Endothelial cell of umbilical vein (primary cell): ENCODE data around the gene SERPINA3. TPM values are rescaled to one million over a fixed set of nuclear protein-coding genes. Genes with fewer than 3 reads are reported as not detected.
"Not testable (repeated sequence)": the region's sequence is repeated elsewhere in the genome, so short reads cannot be mapped to it uniquely, and the experiment has no call there.

Source experiments
- BruUV-seq: library from RNA; stranded (reverse); fragments of 400-500 nt; replicated peaks from 2 replicates; lab custom pipeline; 2021; lab: Mats Ljungman, UMichigan
- CTCF ChIA-PET: fragments of 300-600, 350-600 bp; sonication (Branson Sonifier 250); formaldehyde crosslinking; loops from one replicate; lab custom pipeline; 2021; ENCODE audit warnings: antibody characterized with exemption, inconsistent platforms; lab: Charles Lee
- POLR2A ChIA-PET: fragments of 300-600, 350-600 bp; sonication (Branson Sonifier 250); formaldehyde crosslinking; loops from one replicate; lab custom pipeline; 2021; ENCODE audit warnings: antibody characterized with exemption, inconsistent platforms; lab: Charles Lee
- DNase-seq: peaks from one replicate; pipeline ENCODE4 v3.0.0-alpha.2; 2011; ENCODE audit warnings: low read depth, low spot score
- FAIRE-seq: peaks from 2 replicates; lab custom pipeline; 2011; peaks lifted over from hg19 to GRCh38; lab: Jason Lieb, UNC
- H2AFZ ChIP-seq: 2 replicates; pipeline ENCODE4 v1.6.0; 2012; ENCODE audit warnings: low read depth, low read length, control low read depth, inconsistent platforms
- H3K27ac ChIP-seq: 2 replicates; pipeline ENCODE4 v1.5.1; 2011; ENCODE audit warnings: low read depth, mild to moderate bottlenecking, control low read depth, low read length, moderate library complexity; ENCODE audit not compliant: insufficient read depth
- H3K27me3 ChIP-seq, 2 experiments: 2 replicates each; pipeline versions ENCODE4 v1.6.0 to v1.6.1; 2011; ENCODE audit warnings: low read length in 2 of 2, mixed read lengths in 1 of 2; ENCODE audit not compliant: control insufficient read depth in 2 of 2, insufficient read depth in 2 of 2
- H3K36me3 ChIP-seq, 2 experiments: 2 replicates in 1 of 2; 3 replicates in 1 of 2; pipeline ENCODE4 v1.5.1; 2011; ENCODE audit warnings: low read length in 2 of 2, mild to moderate bottlenecking in 1 of 2, moderate library complexity in 1 of 2; ENCODE audit not compliant: control insufficient read depth in 2 of 2, insufficient read depth in 2 of 2; ENCODE audit errors: extremely low read depth in 1 of 2
- H3K4me1 ChIP-seq: 3 replicates; pipeline ENCODE4 v1.5.1; 2011; ENCODE audit warnings: mild to moderate bottlenecking, low read length; ENCODE audit not compliant: control insufficient read depth, insufficient read depth; ENCODE audit errors: extremely low read depth
- H3K4me2 ChIP-seq: 2 replicates; pipeline ENCODE4 v1.6.1; 2011; ENCODE audit warnings: low read length, control low read depth, mixed read lengths; ENCODE audit not compliant: insufficient read depth
- H3K4me3 ChIP-seq, 3 experiments: fragments of 200-600 bp in 1 of 3; sonication (generic), shearing (Covaris generic) in 1 of 3; replicated peaks in 1 of 3; 2 replicates each; pipeline ENCODE4 v1.5.1; 2011 to 2016; ENCODE audit warnings: control low read depth in 3 of 3, low read length in 3 of 3, mild to moderate bottlenecking in 2 of 3, inconsistent platforms in 1 of 3, low read depth in 1 of 3, moderate library complexity in 1 of 3; ENCODE audit not compliant: insufficient read depth in 1 of 3
- H3K79me2 ChIP-seq: 2 replicates; pipeline ENCODE4 v1.6.0; 2012; ENCODE audit warnings: low read length, inconsistent platforms; ENCODE audit not compliant: control insufficient read depth, insufficient read depth
- H3K9ac ChIP-seq: replicated peaks from 2 replicates; pipeline ENCODE3; 2011; ENCODE audit warnings: low read length, control low read depth; ENCODE audit not compliant: insufficient read depth; ENCODE audit errors: extremely low read depth
- H3K9me1 ChIP-seq: replicated peaks from 3 replicates; pipeline ENCODE4 v1.6.0; 2011; ENCODE audit warnings: mild to moderate bottlenecking, low read length; ENCODE audit not compliant: control insufficient read depth, insufficient read depth; ENCODE audit errors: extremely low read depth
- H3K9me3 ChIP-seq: replicated peaks from 2 replicates; pipeline ENCODE4 v1.5.1; 2012; ENCODE audit warnings: low read length, inconsistent platforms; ENCODE audit not compliant: control insufficient read depth, insufficient read depth
- H4K20me1 ChIP-seq: replicated peaks from 2 replicates; pipeline ENCODE3; 2011; ENCODE audit warnings: mild to moderate bottlenecking, low read length; ENCODE audit not compliant: control insufficient read depth, insufficient read depth; ENCODE audit errors: extremely low read depth
- CTCF ChIP-seq, 2 donors: IDR thresholded peaks; 1 replicate in 1 of 2; 2 replicates in 1 of 2; pipeline ENCODE4 v1.5.1; 2011; ENCODE audit warnings: low read length in 2 of 2, mild to moderate bottlenecking in 2 of 2, moderate library complexity in 2 of 2, control low read depth in 1 of 2, inconsistent platforms in 1 of 2, low read depth in 1 of 2; ENCODE audit not compliant: insufficient read depth in 1 of 2; ENCODE audit errors: extremely low read depth in 1 of 2
- EZH2 ChIP-seq: IDR thresholded peaks from 2 replicates; pipeline ENCODE4 v1.6.1; 2012; ENCODE audit warnings: borderline replicate concordance, low read depth, mild to moderate bottlenecking, moderate library complexity, low read length, inconsistent platforms; ENCODE audit not compliant: severe bottlenecking
- FOS ChIP-seq: IDR thresholded peaks from 2 replicates; pipeline ENCODE4 v1.6.1; 2011; ENCODE audit warnings: mild to moderate bottlenecking, low read length, moderate library complexity, borderline replicate concordance; ENCODE audit not compliant: insufficient read depth
- GATA2 ChIP-seq: IDR thresholded peaks from 2 replicates; pipeline ENCODE4 v1.7.0; 2011; ENCODE audit warnings: low read depth, mild to moderate bottlenecking, moderate library complexity, mixed read lengths, low read length; ENCODE audit not compliant: insufficient read length, insufficient read depth
- JUN ChIP-seq: IDR thresholded peaks from 2 replicates; pipeline ENCODE4 v1.6.1; 2011; ENCODE audit warnings: borderline replicate concordance, low read depth; ENCODE audit not compliant: insufficient read length, insufficient read depth
- MAX ChIP-seq: IDR thresholded peaks from 2 replicates; pipeline ENCODE4 v1.6.1; 2011; ENCODE audit not compliant: insufficient read depth, insufficient read length
- MYC ChIP-seq: IDR thresholded peaks from one replicate; pipeline ENCODE4 v1.6.1; 2011; ENCODE audit warnings: mild to moderate bottlenecking, low read depth, low read length
- POLR2A ChIP-seq: IDR thresholded peaks from 2 replicates; pipeline ENCODE4 v1.6.1; 2012; ENCODE audit warnings: low read depth, mild to moderate bottlenecking, control low read depth, low read length
- POLR2AphosphoS5 ChIP-seq: IDR thresholded peaks from 2 replicates; pipeline ENCODE4 v1.6.1; 2012; ENCODE audit warnings: low read depth, mild to moderate bottlenecking, control low read depth, low read length, moderate library complexity; ENCODE audit not compliant: insufficient read depth
- dilution Hi-C: fragments of 300-500 bp; cut with MboI; formaldehyde crosslinking; loops from one replicate; pipeline ENCODE4 v1.15.0; 2019; ENCODE audit warnings: low sequenced_read_pairs; ENCODE audit not compliant: extremely low pct_ligation_motif_present
- intact Hi-C: fragments of 100-400 bp; cut with micrococcal nuclease; formaldehyde crosslinking; loops from one replicate; pipeline ENCODE4 v1.10.0; 2022
- polyA plus RNA-seq, 4 experiments: library from polyadenylated mRNA; depleted of rRNA in 3 of 4; stranded (reverse) in 3 of 4; unstranded in 1 of 4; fragments of >200 nt; gene quantifications; 2 replicates each; pipeline versions ENCODE4 v1.2.1 to v1.2.3, GENCODE V29; 2011 to 2012; ENCODE audit warnings: missing spikeins in 1 of 4
- total RNA-seq: library from RNA; stranded (reverse); gene quantifications from 2 replicates; pipeline ENCODE4 v1.2.3, GENCODE V29; 2021

The SERPINA3 gene
- total and polyA plus RNA-seq, 2 donors (not counting 3 experiments of a cell fraction or from before 2014, with no cell fraction given): not detected

- intact Hi-C loops (no loop called here), dilution Hi-C loops (no loop called here)
- Histone ChIP-seq H3K9me1 (no peaks in the 10 kb centered on the region), H2AFZ (no peak overlapping the region), H3K4me1 (peaks cover 17% of the 10 kb centered on the region), H3K4me2 (no peak overlapping the region), H3K27ac (no peak overlapping the region), H4K20me1 (no peaks in the 10 kb centered on the region), H3K9me3 (no peaks in the 10 kb centered on the region), H3K36me3 (no peaks in the 10 kb centered on the region), H3K79me2 (no peaks in the 10 kb centered on the region), H3K4me3 (no peak overlapping the region), H3K9ac (no peak overlapping the region), H3K27me3 (no peaks in the 10 kb centered on the region)
- ChIA-PET POLR2A (no interaction called here), CTCF (no interaction called here)
- no peak for TF ChIP-seq MAX
- TF ChIP-seq POLR2AphosphoS5: no peak
- no peak for TF ChIP-seq GATA2
- TF ChIP-seq EZH2: no peak
- no peak for TF ChIP-seq POLR2A
- no peak for TF ChIP-seq MYC
- no peak for TF ChIP-seq JUN
- TF ChIP-seq CTCF (IDR thresholded peaks at IDR 0.05; ENCODE audit: extremely low read depth in 1 of 2, insufficient read depth in 1 of 2, low read depth in 1 of 2, low read length in 2 of 2): no peak
- TF ChIP-seq FOS: no peak
- no TSS peak for BruUV-seq
- DNase-seq (no peak), FAIRE-seq (no peak)
Observed at GRCh38 chr14:94605361-94605760, 6.8 kb upstream of the SERPINA3 start.

GRCh38 chr14:94608966-94609365, 3.2 kb upstream of the SERPINA3 start:
- DNase-seq, H3K36me3 ChIP-seq, H3K4me3 ChIP-seq, H3K4me2 ChIP-seq, FAIRE-seq, H3K27me3 ChIP-seq, H3K79me2 ChIP-seq, H3K9me1 ChIP-seq, H3K27ac ChIP-seq, POLR2A ChIA-PET, H4K20me1 ChIP-seq, BruUV-seq, H3K9ac ChIP-seq, H3K4me1 ChIP-seq, CTCF ChIA-PET, intact Hi-C loops, H2AFZ ChIP-seq, H3K9me3 ChIP-seq, dilution Hi-C loops: not testable (repeated sequence)
